Right ventricle myocardium inferior (tissue), 1 donor: ENCODE data around the gene PRKN. TPM values are rescaled to one million over a fixed set of nuclear protein-coding genes. Genes with fewer than 3 reads are reported as not detected.

Experiments
- ATAC-seq: fragments of 200-7000 bp; cut with Tn5 transposase; one replicate; pipeline ENCODE4 v1.9.1; 2020; ENCODE audit warnings: mild to moderate bottlenecking, moderate library complexity
- DNase-seq: peaks from one replicate; pipeline ENCODE4 v3.0.0; 2021; ENCODE audit errors: missing footprints
- intact Hi-C: fragments of 100-400 bp; cut with DNase I; formaldehyde crosslinking; loops from one replicate; pipeline ENCODE4 v1.11.0; 2022
- total RNA-seq: library from RNA; stranded (reverse); fragmentation: NEBNext Ultra II Directional; extraction: Animal tissue kit (Norgen Biotek cat#: 25700); gene quantifications from one replicate; pipeline ENCODE4 v1.2.1, GENCODE V29; 2021
- donor health status: DM: no; HTN: yes; CAD: no; lungs with severe emphysema.

The PRKN gene
- total RNA-seq, 1 donor from 2014 or later, result 19.5 TPM

DNA sequence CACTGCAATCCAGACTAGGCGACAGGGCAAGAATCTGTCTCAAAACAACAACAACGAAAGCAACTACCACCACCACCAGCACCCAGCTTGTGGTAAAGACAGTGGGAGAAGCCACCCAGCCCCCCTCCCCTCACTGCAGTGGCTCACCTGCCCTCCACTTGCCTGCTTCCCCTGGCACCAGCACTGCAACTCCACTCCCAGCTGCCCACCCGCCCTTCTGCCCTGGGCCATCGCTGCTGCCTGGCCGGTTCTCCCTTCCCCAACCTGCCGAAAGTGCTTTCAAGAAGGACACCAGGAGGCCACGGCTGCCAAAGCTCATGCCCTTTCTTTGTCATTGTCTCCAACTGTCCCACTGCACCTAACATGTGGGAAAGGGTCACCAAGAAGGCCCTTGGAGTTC, 1359.1 kb downstream of the PRKN start:
- no peak for ATAC-seq
- intact Hi-C loops, result no loop called here
- no peak for DNase-seq

DNA sequence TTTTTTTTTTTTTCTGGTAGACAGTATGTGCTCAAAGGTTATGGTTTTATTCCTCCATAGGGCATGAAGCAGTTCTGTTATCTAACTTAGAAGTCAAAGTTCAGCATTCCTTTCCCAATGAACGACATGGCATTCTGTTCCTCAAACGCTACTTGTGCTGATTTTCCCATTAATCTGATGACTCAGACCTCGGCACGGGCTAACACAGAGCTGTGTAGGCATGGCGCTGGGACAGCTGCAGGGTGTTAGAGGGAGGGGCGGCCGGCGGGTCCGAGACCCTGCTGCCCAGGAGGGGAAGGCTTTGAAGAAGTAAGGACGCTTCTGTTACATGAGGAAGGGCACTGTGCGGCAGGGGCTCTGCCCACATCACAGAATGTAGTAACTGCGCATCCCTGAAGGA, 1360.1 kb downstream of the PRKN start:
- intact Hi-C loops, result no loop called here
- DNase-seq (no peak), ATAC-seq (no peak)

DNA sequence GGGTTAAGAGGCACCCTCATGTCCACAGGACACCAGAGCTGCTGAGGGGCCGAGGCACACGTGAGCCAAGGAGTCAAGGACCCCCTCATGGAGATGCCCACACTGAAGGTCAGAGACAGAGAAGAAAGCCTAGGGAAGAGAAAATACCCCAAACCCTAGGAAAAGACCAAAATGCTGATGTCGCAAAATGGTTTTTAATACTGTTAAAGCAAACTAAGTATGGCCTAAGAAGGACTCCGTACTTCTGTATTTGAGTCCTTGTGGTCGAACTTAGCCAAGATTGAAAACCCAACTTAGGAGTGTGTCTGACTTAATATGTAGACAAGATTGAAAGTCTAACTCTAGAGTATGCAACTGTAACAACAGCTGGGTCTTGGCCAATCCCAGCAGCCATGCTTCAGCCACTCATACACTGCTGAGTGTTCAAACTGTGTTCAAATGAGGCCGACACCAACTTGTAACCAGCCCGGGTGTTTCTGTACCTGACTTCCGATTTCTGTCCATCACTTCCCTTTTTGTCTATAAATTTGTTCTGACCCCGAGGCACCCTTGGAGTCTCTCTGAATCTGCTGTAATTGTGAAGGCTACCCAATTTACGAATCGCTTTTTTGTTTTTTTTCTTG, 1361.2 kb downstream of the PRKN start:
- DNase-seq (no peak), ATAC-seq (no peak)
- intact Hi-C loops, result no loop called here

DNA sequence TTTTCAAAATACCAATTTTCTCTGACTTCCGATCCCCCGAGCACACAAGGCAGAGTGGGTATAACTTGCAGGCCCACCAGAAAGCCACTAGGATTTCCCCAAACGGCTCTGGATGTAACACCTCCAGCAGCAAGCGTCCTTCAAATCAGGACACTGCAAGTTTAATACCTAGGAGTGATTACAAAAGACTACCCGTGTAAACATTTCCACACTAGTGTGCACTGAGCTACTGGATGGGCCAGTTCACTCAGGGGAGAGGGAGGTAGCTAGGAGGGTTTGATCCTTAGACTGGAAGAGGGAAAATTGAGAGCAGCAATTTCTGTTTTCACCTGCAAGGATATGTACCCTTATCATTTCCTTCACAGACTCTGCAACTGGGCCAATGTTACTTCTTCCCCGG, 1361.9 kb downstream of the PRKN start:
- intact Hi-C loops, result no loop called here
- ATAC-seq (no peak), DNase-seq (no peak)

DNA sequence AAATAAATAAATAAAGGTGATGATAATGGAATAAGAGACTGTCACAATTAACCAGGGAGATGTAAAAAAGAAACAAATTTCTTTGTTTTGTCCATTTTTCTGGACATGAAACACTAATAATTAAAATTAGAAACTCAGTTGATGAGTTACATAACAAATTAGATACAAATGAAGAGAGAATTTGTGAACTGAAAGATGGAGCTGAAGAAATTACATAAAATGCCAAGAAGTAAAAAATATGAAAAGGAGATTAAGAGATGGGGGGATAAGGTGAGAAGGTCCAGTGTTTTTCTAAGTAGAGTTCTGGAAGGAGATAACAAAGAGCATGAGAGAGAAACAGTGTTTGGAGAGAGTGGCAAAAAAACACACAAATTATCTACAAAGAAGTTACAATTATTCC, 1364.3 kb downstream of the PRKN start:
- intact Hi-C loops, result no loop called here
- no peak for DNase-seq
- no peak for ATAC-seq

DNA sequence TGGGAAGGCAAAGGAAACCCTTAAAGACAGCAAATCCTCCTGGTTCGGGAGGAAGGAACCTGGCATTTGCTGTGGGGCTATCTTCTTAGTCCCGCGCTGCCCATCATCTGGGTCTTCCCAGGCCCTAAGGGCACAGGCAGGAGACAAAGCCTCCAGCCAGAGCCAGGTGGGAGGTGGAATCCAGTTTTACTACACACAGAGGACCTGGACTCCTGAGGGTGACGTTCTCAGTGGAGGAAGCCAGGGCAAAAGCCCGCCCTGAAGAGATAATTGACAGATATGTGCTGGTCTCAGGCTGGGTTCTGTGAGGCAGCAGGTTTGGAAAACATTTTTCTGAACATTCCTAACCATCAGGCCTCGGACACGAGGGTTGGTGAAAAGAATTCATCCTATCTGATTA, 1365.3 kb downstream of the PRKN start:
- ATAC-seq (no peak), DNase-seq (no peak)
- intact Hi-C loops, result no loop called here

DNA sequence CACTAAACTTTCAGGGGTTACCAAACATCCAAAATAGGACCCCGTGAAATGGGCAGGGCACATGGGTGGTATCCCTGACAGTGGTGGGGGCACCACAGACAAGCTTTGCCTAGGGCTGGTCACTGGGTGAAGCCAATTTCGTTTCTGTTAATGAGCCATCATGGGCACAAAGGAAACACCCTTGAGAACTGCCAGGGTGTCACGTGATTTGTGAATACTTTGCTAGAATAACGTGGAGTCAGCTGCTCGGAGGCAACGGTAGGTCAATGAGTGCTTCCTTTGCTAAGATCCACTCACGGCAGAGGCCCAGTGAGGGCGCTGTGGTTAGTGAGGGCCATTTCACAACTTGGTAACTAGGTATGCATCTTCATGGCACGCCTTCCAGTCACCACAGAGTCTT, 1366.0 kb downstream of the PRKN start:
- ATAC-seq, result no peak
- no peak for DNase-seq
- intact Hi-C loops, result no loop called here

DNA sequence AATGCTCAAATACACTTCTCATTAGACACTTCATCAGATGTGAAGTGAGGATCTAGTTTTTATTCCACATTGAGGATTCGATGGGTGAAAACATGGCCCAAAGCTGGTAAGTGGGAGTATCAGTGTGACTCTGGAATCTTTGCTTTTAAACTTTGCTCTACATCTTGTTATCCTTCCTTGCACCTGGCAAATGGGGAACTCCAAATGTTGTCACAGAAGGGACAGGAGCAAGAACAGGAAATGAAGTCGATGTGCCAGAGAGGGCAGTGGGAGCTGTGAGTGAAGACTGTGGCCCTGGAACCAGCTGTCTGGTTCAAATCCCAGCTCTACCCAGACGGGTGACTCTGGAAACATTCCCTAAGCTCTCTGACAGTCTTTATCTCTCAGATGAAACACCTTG, 1367.0 kb downstream of the PRKN start:
- intact Hi-C loops, result no loop called here
- no peak for DNase-seq
- no peak for ATAC-seq

DNA sequence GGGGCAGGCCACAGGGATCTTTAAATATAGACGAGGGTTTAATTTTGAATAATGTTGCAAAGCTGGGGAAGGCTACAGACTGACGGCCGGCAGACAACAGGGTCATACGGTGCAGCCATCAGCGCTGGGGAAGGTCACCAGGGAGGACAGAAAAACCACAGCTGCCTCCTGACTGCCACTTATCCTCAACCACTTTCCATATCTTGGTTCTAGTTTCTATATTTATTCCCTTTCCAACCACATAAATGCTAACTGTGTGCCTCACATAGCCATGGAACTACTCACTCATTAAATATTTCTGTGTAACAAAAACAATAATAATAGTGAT, 1368.0 kb downstream of the PRKN start:
- ATAC-seq, result peak; percentile 81
- intact Hi-C loops, result no loop called here
- DNase-seq, result no peak

DNA sequence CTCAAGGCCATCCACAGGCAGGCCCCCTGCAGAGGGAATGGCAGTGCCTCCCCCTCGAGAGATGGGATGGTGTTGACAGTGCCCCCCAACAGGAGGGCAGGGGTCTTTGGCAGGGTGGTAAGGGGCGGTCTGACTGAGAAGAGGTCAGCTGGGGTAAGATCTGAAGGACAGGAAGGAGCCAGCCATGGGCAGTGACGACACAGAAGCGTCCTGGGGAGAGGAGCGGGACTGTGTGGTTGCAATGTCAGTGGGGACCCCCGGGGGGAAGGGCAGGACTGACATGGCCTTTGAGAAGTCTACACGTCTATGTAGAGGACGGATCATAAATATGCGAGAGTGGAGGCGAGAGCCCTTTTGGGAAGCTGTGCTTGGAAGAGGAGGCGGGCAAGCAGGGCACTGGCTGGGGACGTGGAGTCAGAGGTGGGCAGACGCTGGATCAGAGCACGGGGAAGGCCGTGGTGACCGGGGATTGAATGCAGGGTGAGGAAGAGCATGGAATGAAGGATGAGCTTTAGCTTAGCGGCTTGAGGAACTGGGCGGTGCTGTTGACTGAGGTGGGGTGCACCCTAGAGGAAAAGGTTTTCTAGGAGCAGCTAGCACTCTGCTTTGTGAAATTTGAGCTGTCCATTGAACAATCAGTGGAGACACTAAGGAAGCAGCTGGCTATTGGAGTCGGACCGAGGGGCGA, 1371.3 kb downstream of the PRKN start:
- intact Hi-C loops, result no loop called here
- ATAC-seq (peak; percentile 12), DNase-seq (no peak)

DNA sequence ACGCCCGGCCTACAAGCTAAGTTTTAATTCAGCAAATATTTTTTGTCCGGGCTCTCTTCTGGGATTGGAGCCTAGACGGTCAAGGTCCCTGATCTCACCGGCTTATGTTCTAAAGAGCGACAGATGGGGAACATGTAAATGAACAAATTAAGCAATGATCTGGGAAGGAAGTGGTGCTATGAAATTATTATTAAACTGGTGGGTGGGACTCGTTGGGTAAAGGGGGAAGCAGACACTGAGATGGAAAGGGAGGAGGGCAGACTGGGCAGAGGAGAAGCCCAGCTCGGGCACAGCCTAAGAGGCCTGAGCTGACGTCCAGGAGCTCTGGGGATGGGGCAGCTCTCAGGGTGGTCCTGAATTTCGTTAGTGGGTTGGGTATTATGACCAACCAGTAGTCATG, 1371.9 kb downstream of the PRKN start:
- intact Hi-C loops, result no loop called here
- no peak for ATAC-seq
- no peak for DNase-seq

DNA sequence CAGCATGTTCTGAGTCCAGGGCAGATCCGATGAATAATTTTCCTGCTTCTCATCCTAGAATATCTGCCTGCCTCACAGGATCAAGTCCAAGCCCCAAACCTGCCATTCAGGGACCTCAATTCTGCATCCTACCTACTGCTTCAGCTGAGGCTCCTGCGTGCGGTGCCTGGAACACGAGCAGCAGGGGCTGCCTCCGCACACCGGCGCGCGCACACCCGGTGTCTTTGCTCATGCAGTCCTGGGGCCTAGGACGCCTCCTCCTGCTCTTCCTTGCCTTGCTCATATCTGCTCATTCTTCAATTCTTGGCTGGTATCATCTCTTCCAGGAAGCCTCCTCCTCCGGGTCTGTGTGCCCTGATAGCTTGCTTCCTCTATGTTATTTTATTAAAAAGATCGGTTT, 1372.6 kb downstream of the PRKN start:
- no peak for ATAC-seq

DNA sequence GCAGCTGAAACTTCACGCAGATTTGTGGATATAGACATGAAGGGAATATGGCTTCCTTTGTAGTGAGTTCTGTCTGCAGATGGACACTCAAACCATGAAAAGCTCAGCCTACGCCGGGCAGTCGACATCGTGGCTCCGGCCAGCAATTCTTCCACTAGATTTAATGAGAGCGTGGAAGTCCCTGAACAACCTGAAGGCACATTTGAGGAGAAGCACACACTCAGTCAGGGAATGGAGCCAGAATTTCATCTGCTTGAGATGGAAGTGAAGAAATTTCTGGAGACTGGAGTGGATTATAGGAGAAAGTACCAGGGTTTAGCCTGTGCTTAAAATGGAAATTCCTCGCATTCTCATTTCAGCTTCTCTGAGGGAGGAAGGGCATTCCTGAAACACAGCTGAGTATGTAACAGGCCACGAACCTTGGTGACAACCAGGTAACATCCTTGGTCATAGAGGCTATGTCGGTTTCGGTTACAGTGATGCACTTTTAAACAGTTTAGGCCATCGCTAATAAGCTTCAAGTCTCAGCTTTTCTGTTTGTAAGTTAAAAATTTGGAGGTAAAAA, 1373.2 kb downstream of the PRKN start:
- intact Hi-C loops, result no loop called here
- ATAC-seq, result no peak
- no peak for DNase-seq

More for the DNA sequence above, 1372.6 kb downstream of the PRKN start:
- intact Hi-C loops, result no loop called here
- no peak for DNase-seq

DNA sequence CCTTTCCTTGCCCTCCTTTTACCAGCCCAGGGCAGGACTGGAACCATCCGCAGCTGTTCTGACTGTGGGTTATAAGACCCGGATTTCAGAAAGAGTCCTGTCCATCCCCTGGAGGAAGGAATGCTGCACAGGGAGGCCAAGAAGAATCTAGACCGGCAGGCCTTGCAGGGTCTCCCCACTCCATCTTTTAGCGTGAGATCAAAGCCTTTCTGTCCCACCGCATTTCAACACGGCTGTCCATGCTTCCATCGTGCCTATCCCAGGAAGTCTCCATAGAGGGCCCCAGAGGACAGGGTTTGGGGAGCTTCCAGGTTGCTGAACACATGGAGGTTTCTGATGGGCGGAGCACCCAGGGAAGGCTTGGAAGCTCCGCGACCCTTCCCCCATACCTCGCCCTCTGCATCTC, 1374.4 kb downstream of the PRKN start:
- intact Hi-C loops, result no loop called here
- no peak for DNase-seq
- ATAC-seq, result peak; percentile 62

DNA sequence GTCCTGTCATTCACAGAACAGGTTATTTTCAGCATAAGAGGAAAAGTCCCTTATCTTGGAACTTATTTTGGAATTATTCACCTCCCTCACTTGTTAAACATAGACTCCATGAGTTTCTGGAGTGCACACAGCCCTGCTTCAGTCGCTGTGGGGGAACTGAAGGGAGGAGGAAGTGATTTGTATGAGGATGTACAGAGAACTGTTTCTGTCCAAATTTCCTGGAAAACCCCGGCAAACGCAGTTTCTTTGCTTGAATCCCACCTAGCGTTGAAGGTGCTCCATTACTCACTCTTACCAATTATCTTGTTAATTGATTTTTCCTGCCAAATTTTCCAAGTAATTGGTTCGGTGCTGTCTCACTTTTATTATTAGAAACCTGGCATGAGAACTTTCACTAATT, 1375.7 kb downstream of the PRKN start:
- DNase-seq, result no peak
- no peak for ATAC-seq
- intact Hi-C loops, result no loop called here

DNA sequence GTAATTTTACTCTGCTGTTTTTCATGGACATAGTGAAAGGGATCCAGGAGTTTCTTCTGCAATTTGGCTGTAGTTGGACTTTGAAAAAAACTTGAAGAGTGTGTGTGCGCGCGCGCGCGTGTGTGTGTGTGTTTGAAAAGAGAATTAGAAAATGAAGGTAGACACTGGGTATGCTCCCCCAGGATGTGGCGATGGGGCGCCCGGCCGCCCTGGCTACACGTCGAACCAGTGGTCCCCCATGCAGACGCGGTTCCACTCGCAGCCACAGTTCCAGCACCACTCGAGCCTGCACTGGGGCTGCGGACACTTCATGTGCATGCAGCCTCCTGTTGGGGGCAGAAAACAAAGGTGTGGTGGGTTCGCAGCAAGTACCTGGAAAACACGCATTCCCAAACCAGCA, 1377.7 kb downstream of the PRKN start:
- intact Hi-C loops, result no loop called here
- DNase-seq (no peak), ATAC-seq (no peak)

DNA sequence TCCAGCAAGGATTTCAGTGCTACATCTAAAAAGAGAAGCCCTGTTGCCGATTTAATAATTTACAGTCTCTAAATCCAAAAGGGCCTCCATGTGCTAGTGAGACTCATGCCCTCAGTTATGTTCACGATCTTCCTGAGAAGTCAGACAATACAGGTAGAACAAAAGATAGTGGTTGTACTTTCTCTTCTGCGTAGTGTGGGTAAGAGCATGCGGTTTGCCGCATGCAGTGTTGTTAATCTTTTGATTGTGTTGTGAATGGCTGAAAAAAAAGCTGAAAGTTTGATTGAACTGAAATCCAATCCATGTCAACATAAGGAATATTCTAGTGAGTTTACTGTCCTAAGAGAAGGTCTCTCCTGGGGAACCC, 1379.0 kb downstream of the PRKN start:
- intact Hi-C loops, result no loop called here
- DNase-seq, result no peak
- no peak for ATAC-seq

DNA sequence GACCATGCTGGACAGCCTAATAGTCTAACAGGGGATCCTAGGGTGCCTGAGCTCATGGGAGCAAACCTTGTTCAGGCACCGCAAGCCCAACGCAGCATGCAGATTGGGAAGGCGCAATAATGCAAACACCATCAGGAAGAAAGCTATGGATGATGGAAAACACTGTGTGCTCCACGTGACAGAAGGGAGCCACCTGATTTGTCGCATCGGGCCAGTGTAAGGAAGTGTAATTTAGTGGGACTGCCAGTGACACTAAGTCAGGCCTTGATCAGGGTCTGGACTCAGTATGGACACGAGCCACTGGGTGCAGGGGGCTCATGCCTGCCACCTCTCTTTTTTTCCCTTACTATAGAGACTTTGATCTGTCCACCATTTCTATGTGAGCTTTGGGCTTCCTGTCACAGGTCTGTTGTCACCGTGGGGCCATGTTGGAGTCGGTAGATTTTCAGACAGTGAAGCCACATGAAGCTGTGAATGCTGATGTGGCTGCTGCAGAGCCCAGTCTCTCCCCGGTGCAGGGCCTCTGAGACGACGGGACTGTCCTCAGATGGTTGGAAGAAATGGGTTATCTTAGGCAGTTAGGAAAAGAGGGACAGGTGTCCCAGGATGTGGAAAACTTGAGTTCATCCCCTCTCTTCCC, 1379.5 kb downstream of the PRKN start:
- ATAC-seq (no peak), DNase-seq (no peak)
- intact Hi-C loops, result no loop called here

DNA sequence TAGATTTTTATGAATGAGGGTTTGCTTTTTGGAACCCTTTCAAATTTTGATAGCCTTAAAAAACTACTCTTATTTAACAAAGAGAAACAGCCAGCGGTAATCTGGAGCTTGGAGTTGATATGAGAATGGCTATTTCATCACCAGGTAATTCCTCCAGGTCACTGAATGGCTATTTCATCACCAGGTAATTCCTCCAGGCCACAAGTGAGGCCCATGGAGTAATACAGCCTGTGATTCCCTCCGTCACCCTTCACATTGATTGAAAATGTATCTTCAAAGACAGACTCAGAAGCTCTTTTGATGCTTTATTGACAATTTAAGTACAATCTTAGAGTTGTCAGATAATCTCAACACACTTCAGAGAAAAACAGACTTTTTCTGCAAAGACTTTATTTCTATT, 1380.4 kb downstream of the PRKN start:
- no peak for ATAC-seq
- no peak for DNase-seq
- intact Hi-C loops, result no loop called here

DNA sequence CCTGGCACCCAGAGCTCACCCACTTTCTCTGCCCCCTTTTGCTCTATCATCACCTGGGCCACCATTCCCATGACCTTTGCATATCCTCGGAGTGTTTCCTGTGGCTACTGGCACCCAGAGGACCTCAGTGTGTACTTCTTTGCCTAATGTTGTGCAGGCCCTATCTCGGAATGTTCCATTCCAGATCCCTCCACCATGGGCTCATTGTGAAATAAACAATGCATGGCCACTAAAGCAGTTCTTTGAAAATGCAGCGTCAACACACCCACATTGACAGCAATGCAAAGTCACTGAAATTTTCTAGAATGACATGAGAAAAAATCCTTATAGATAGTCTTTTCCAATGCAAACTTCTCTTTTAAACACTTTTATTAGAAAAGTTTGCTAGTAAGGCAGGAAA, 1380.8 kb downstream of the PRKN start:
- ATAC-seq (no peak), DNase-seq (no peak)
- intact Hi-C loops, result no loop called here
